RWPE2 (cell line): ENCODE data around the gene WDR74.
A peak's percentile ranks its signal among the peaks of the same experiment; 100 is the strongest.
"Not testable (repeated sequence)": the region's sequence is repeated elsewhere in the genome, so short reads cannot be mapped to it uniquely, and the experiment has no call there.

ENCODE experiments used
- ATAC-seq: fragments of 200-7000 bp; cut with Tn5 transposase; 3 replicates; pipeline ENCODE4 v1.9.1; 2021; ENCODE audit warnings: low read depth
- DNase-seq: peaks from one replicate; pipeline ENCODE4 v3.0.0-alpha.2; 2020; ENCODE audit warnings: low spot score
- H3K27ac ChIP-seq: fragments of 450-650 bp; 2 replicates; pipeline ENCODE4 v1.5.1; 2017; ENCODE audit warnings: mild to moderate bottlenecking; ENCODE audit not compliant: poor library complexity, severe bottlenecking
- H3K27me3 ChIP-seq: fragments of 250-450 bp; sonication (Bioruptor Pico); 2 replicates; pipeline ENCODE4 v1.5.1; 2021; ENCODE audit warnings: mild to moderate bottlenecking, moderate library complexity; ENCODE audit not compliant: insufficient read depth, poor library complexity, severe bottlenecking
- H3K36me3 ChIP-seq: fragments of 250-450 bp; sonication (Bioruptor Pico); 2 replicates; pipeline ENCODE4 v1.5.1; 2020; ENCODE audit warnings: low read depth, mild to moderate bottlenecking, moderate library complexity
- H3K4me1 ChIP-seq: fragments of 250-450 bp; sonication (Bioruptor Pico); 2 replicates; pipeline ENCODE4 v1.5.1; 2021; ENCODE audit warnings: mild to moderate bottlenecking, moderate library complexity; ENCODE audit not compliant: insufficient read depth, poor library complexity, severe bottlenecking
- H3K4me3 ChIP-seq: fragments of 250-450 bp; sonication (Bioruptor Pico); 2 replicates; pipeline ENCODE4 v1.5.1; 2021; ENCODE audit warnings: mild to moderate bottlenecking, moderate library complexity; ENCODE audit not compliant: severe bottlenecking
- H3K9me3 ChIP-seq: fragments of 250-450 bp; sonication (Bioruptor Pico); 2 replicates; pipeline ENCODE4 v1.5.1; 2021; ENCODE audit warnings: mild to moderate bottlenecking, moderate library complexity; ENCODE audit not compliant: severe bottlenecking
- TF ChIP-seq, protein P1 (sequence below): fragments of 450-650 bp; IDR thresholded peaks from one replicate; pipeline ENCODE4 v1.5.1; 2017; ENCODE audit warnings: mild to moderate bottlenecking, moderate library complexity; ENCODE audit not compliant: poor library complexity, severe bottlenecking

Gene WDR74

DNA sequence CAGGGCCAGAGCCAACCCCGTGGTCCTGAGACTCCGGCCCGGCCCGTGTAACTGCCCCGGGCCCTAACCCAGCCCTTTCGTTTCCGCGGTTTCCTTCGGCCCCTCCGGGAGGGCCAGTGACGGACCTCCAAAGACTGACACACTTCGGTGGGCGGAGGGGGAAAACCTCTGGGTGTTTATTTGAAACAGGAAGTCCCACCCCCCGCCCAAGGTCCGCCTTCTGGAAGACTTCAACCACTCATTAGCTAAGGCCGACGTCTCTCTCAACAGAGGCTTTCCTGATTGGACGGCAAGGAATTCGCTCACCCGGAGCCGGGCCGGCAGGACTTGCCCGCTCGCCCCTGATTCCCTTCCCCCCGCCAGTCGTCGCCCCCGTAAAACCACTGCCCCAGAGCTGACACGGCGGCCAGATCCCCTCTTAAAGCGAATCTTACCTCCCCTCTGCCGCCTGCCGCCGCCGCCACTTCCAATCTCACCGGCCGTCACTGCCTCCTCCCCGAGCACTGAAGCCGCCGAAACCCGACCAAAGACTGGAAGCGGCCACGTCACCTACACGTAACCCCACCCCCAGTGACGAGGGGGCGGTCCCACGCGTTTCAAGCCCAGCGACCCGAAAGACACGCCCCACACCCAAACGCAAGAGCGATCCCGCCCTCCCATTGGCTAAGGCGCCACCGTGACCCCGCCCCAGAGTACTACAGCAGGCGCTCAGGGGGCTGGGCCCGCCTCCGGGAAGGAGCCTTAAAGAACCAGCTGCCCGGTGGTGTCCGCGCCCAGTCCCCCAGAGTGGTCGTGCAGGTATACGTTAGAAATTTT is 7.7 kb downstream of the WDR74 start, which contains the start of gene STX5:
Gene STX5 (minus strand): TSS at position 532 of the 816 bp plus-strand sequence. CDS start 808 bp downstream, outside the sequence.
- Histone ChIP-seq H3K27me3 (no peaks in the 10 kb centered on the region), H3K4me3 (peak within 1 kb of the TSS; percentile 84), H3K4me1 (peaks cover 4% of the 10 kb centered on the region), H3K36me3 (peaks cover 57% of the 10 kb centered on the region), H3K9me3 (no peaks in the 10 kb centered on the region), H3K27ac (peak within 1 kb of the TSS; percentile 50)
- DNase-seq = peak; percentile 98
- ATAC-seq = peak; percentile 89
- TF ChIP-seq, protein P1, sequence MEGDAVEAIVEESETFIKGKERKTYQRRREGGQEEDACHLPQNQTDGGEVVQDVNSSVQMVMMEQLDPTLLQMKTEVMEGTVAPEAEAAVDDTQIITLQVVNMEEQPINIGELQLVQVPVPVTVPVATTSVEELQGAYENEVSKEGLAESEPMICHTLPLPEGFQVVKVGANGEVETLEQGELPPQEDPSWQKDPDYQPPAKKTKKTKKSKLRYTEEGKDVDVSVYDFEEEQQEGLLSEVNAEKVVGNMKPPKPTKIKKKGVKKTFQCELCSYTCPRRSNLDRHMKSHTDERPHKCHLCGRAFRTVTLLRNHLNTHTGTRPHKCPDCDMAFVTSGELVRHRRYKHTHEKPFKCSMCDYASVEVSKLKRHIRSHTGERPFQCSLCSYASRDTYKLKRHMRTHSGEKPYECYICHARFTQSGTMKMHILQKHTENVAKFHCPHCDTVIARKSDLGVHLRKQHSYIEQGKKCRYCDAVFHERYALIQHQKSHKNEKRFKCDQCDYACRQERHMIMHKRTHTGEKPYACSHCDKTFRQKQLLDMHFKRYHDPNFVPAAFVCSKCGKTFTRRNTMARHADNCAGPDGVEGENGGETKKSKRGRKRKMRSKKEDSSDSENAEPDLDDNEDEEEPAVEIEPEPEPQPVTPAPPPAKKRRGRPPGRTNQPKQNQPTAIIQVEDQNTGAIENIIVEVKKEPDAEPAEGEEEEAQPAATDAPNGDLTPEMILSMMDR = no peak

DNA sequence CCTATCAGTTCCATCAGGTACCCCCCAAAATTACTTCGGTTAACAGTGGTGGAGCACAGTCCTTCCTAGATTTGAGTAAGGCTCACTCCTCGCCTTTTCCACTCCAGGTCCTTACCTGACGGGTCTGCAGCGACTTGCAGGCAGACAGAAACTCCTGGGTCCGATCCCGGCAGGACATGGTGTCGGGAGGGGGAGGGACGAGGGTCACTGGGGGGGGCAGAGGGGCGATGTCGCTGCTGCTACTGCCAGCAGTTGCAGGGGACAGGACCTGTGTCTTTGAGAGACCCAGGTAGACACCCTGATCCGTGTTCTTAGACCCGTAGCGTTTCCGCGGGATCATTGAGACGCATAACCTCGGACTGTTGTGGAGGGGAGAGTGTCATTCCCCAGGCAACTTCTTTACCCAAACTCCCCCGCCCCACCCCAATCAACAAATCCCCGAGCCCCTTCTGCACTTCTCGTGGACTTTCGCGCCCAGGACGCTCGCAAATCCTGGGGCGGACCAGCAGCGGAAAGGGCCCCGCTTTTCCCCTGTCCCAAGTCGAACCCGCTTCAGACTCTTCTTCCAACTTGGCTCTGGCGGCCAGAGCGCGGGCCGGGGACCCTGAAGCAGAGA is 8.4 kb downstream of the WDR74 start:
- TF ChIP-seq, protein P1 = no peak
- peaks cover 57% of the 10 kb centered on the region for H3K36me3 ChIP-seq
- peak overlapping the region; percentile 84 for H3K4me3 ChIP-seq
- no peak for DNase-seq
- H3K4me1 ChIP-seq = peaks cover 4% of the 10 kb centered on the region
- peak overlapping the region; percentile 50 for H3K27ac ChIP-seq
- no peaks in the 10 kb centered on the region for H3K9me3 ChIP-seq
- no peaks in the 10 kb centered on the region for H3K27me3 ChIP-seq
- no peak for ATAC-seq

DNA sequence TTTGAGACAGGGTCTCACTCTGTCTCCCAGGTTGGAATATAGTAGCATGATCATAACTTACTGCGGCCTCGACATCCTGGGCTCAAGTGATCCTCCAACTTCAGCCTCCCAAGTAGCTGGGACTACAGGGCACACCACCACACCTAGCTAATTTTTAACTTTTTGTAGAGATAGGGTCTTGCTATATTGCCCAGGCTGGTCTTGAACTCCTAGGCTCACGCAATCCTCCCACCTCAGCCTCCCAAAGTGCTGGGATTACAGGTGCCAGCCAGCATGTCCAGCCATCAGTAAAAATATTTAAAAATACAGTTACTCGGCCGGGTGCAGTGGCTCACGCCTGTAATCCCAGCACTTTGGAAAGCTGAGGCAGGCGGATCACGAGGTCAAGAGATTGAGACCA is 11.3 kb downstream of the WDR74 start:
- H3K9me3 ChIP-seq, H3K27ac ChIP-seq, H3K27me3 ChIP-seq, H3K4me1 ChIP-seq, ATAC-seq, DNase-seq, H3K4me3 ChIP-seq: not testable (repeated sequence)
- H3K36me3 ChIP-seq = peaks cover 64% of the 10 kb centered on the region

DNA sequence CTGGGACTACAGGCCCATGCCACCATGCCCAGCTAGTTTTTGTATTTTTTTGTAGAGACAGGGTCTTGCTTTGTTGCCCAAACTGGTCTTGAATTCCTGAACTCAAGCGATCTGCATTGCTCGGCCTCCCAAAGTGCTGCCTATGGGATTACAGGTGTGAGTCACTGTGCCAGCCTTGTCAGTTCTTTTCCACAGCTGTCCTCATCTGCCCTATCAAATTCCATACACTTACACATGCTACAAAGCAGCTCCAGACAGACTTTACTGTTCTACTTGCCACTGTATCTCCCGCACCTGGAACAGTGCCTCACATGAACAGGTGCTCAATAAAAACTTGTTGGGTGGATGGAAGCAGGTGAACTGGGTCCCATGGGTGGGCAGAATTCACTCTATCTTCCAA is 15.7 kb downstream of the WDR74 start:
- Histone ChIP-seq H3K27me3 (no peaks in the 10 kb centered on the region), H3K9me3 (no peaks in the 10 kb centered on the region)

DNA sequence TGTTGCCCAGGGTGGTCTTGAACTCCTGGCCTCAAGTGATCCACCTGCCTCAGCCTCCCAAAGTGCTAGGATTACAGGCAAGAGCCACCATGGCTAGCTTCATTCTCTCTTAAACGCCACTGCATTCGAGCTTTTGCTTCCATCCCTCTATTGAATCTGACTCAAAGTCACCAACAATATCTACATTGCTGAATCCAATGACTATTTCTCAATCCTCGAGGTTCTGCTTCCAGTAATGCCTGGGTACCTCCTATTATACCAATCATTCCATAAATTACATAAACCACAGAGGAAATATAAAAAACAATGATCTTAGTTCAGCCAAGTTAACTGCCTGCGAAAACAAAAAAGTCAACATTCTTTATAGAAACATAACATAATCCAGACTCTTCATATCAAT is 22.3 kb downstream of the WDR74 start:
- no peak overlapping the region for H3K4me3 ChIP-seq
- TF ChIP-seq, protein P1 = no peak
- no peak overlapping the region for H3K27ac ChIP-seq
- no peaks in the 10 kb centered on the region for H3K4me1 ChIP-seq
- no peaks in the 10 kb centered on the region for H3K9me3 ChIP-seq
- DNase-seq (no peak), ATAC-seq (no peak)
- H3K36me3 ChIP-seq = peaks cover 45% of the 10 kb centered on the region
- H3K27me3 ChIP-seq = no peaks in the 10 kb centered on the region

More for the DNA sequence above, 15.7 kb downstream of the WDR74 start:
- H3K4me3 ChIP-seq = no peak overlapping the region
- H3K36me3 ChIP-seq = peaks cover 87% of the 10 kb centered on the region
- H3K4me1 ChIP-seq = no peaks in the 10 kb centered on the region
- DNase-seq = no peak
- ATAC-seq = peak; percentile 52; the same call in 2 of the 3 replicates
- TF ChIP-seq, protein P1 = no peak
- no peak overlapping the region for H3K27ac ChIP-seq
